Caco-2 (cell line): ENCODE data around the gene GRHPR. TPM values are rescaled to one million over a fixed set of nuclear protein-coding genes. Genes with fewer than 3 reads are reported as not detected.

Experiments used
- BruUV-seq: library from RNA; stranded (reverse); fragments of 400-500 nt; replicated peaks from 2 replicates; lab custom pipeline; 2021; lab: Mats Ljungman, UMichigan
- CTCF ChIA-PET: fragments of 300-600 bp; sonication (Branson Sonifier 250); formaldehyde crosslinking; loops from one replicate; lab custom pipeline; 2022; ENCODE audit warnings: antibody characterized with exemption; lab: Charles Lee
- POLR2A ChIA-PET: fragments of 300-600 bp; sonication (Branson Sonifier 250); formaldehyde crosslinking; loops from one replicate; lab custom pipeline; 2022; ENCODE audit warnings: antibody characterized with exemption; lab: Charles Lee
- DNase-seq, 2 experiments: peaks; one replicate each; pipeline versions ENCODE4 v3.0.0 to v3.0.0-alpha.2; 2020 to 2022
- H3K27me3 ChIP-seq: replicated peaks from 2 replicates; pipeline ENCODE4 v1.6.0; 2011; ENCODE audit warnings: low read length; ENCODE audit not compliant: control insufficient read depth, insufficient read depth
- H3K36me3 ChIP-seq: 2 replicates; pipeline ENCODE4 v1.5.1; 2011; ENCODE audit warnings: low read length; ENCODE audit not compliant: control insufficient read depth, insufficient read depth
- H3K4me1 ChIP-seq: fragments of 250-450 bp; sonication (Bioruptor Pico); 2 replicates; pipeline ENCODE4 v1.5.1; 2020; ENCODE audit warnings: mild to moderate bottlenecking
- H3K4me3 ChIP-seq: 2 replicates; pipeline ENCODE4 v1.5.1; 2011; ENCODE audit warnings: low read depth, mild to moderate bottlenecking, control low read depth, low read length
- H3K9me3 ChIP-seq: fragments of 250-450 bp; sonication (Bioruptor Pico); 2 replicates; pipeline ENCODE4 v1.5.1; 2020; ENCODE audit warnings: mild to moderate bottlenecking, moderate library complexity
- H3K27ac Mint-ChIP-seq: one replicate; pipeline ENCODE4 v1.8.0; 2022; ENCODE audit warnings: mixed read lengths; ENCODE audit not compliant: unreplicated experiment
- H3K27me3 Mint-ChIP-seq: one replicate; pipeline ENCODE4 v1.8.0; 2022; ENCODE audit warnings: mixed read lengths; ENCODE audit not compliant: insufficient read depth, unreplicated experiment
- H3K36me3 Mint-ChIP-seq: one replicate; pipeline ENCODE4 v1.8.0; 2022; ENCODE audit warnings: mild to moderate bottlenecking, mixed read lengths; ENCODE audit not compliant: insufficient read depth, unreplicated experiment
- H3K4me1 Mint-ChIP-seq: one replicate; pipeline ENCODE4 v1.8.0; 2022; ENCODE audit warnings: low read depth, mixed read lengths; ENCODE audit not compliant: unreplicated experiment
- H3K4me3 Mint-ChIP-seq: one replicate; pipeline ENCODE4 v1.8.0; 2022; ENCODE audit warnings: mild to moderate bottlenecking, moderate library complexity, mixed read lengths; ENCODE audit not compliant: unreplicated experiment
- H3K9me3 Mint-ChIP-seq: one replicate; pipeline ENCODE4 v1.8.0; 2022; ENCODE audit warnings: mixed read lengths; ENCODE audit not compliant: unreplicated experiment
- intact Hi-C: fragments of 100-400 bp; cut with micrococcal nuclease; formaldehyde crosslinking; loops from one replicate; pipeline ENCODE4 v1.10.0; 2022; ENCODE audit not compliant: unreplicated experiment
- total RNA-seq: library from RNA; stranded (reverse); gene quantifications from 2 replicates; pipeline ENCODE4 v1.2.3, GENCODE V29; 2022
- TF ChIP-seq, protein P1 (sequence below), 2 experiments: fragments of 200-600 bp in 1 of 2; IDR thresholded peaks; 1 replicate in 1 of 2; 2 replicates in 1 of 2; pipeline versions ENCODE4 v1.5.1 to v1.8.0; 2011 to 2022; ENCODE audit warnings: antibody characterized with exemption in 1 of 2, control low read depth in 1 of 2, inconsistent platforms in 1 of 2, low read depth in 1 of 2, low read length in 1 of 2, mild to moderate bottlenecking in 1 of 2, moderate library complexity in 1 of 2; ENCODE audit not compliant: insufficient read depth in 1 of 2, severe bottlenecking in 1 of 2, unreplicated experiment in 1 of 2

GRHPR gene
- total RNA-seq, 1 experiment from 2014 or later: 82.5 TPM

DNA sequence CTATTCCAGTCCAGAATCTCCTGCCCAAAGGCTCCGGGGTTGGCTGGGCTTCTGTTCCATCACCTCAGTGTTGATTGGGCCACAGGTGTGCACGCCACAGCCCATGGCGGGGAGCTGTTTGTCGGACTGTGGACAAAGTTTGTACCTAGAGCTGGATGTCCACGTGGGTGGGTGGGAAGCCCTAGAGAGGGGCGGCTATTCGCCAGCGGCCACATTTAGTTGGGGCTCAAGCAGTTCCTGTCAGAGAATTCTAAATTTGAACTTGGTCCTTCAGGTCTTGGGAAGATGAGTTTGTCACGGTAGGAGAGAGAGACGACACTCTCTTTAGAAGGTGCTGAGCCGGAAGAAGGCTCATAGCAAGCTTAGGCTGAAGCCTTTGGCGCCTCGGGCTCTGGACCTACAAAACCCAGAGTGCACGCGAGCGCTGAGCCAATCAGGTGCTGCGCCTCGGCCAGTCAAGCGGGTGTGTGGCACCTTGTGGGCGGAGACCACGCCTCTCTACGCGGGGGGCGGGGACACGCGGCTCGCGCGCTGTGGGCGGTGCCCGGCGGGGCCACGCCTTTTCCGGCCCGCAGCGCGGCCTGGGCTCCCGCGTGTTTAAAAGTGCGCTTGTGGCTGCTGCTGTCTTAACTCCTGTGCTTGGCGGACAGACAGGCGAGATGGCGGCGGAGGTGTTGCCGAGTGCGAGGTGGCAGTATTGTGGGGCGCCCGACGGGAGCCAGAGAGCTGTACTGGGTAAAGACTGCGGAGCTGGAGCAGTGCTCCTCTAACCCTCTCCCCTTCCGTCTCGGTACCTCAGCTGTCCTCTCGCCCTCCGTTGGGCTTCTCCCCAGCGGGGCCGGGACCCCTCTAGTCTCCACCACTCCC lies 63.1 kb downstream of the GRHPR start, which contains the start of gene POLR1E:
Gene POLR1E, plus strand, starts transcription at position 560 of the 867 bp plus-strand sequence. Its CDS starts 100 bp downstream, at position 660.
- no TSS peak for BruUV-seq
- TF ChIP-seq, protein P1, sequence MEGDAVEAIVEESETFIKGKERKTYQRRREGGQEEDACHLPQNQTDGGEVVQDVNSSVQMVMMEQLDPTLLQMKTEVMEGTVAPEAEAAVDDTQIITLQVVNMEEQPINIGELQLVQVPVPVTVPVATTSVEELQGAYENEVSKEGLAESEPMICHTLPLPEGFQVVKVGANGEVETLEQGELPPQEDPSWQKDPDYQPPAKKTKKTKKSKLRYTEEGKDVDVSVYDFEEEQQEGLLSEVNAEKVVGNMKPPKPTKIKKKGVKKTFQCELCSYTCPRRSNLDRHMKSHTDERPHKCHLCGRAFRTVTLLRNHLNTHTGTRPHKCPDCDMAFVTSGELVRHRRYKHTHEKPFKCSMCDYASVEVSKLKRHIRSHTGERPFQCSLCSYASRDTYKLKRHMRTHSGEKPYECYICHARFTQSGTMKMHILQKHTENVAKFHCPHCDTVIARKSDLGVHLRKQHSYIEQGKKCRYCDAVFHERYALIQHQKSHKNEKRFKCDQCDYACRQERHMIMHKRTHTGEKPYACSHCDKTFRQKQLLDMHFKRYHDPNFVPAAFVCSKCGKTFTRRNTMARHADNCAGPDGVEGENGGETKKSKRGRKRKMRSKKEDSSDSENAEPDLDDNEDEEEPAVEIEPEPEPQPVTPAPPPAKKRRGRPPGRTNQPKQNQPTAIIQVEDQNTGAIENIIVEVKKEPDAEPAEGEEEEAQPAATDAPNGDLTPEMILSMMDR (IDR thresholded peaks at IDR 0.05; ENCODE audit: insufficient read depth in 1 of 2, low read depth in 1 of 2, low read length in 1 of 2, severe bottlenecking in 1 of 2, unreplicated experiment in 1 of 2): no peak
- Mint-ChIP-seq H3K4me1 (peaks cover 22% of the 10 kb centered on the region), H3K27me3 (no peaks in the 10 kb centered on the region), H3K27ac (peak within 1 kb of the TSS; percentile 89), H3K36me3 (peaks cover 26% of the 10 kb centered on the region), H3K4me3 (peak within 1 kb of the TSS; percentile 93), H3K9me3 (no peaks in the 10 kb centered on the region)
- peaks cover 24% of the 10 kb centered on the region for H3K4me1 ChIP-seq
- peak; percentile 97 to 98 for DNase-seq
- H3K9me3 ChIP-seq: no peaks in the 10 kb centered on the region
- ChIA-PET CTCF (interaction anchor here (0.6 to 1.0 kb wide), 4 partner anchors 23 to 299 kb away, joined by 3 to 4 read pairs (median 3); partner anchors contain the start of gene EXOSC3), POLR2A (interaction anchor here (0.6 to 1.9 kb wide), 6 partner anchors 12 to 267 kb away, joined by 3 to 24 read pairs (median 6); partner anchors contain the start of genes TOMM5 and ZBTB5)
- intact Hi-C loops: loop anchor here (1.0 to 10.0 kb wide), 5 partner anchors 21 to 419 kb away; partner anchors contain the start of genes SLC25A51, TOMM5 and ZBTB5
- H3K4me3 ChIP-seq: peak within 1 kb of the TSS; percentile 96
- 0 out of 2 replicates have a peak, but pooled peaks cover 1% of the 10 kb centered on the region for H3K36me3 ChIP-seq
- H3K27me3 ChIP-seq: no peaks in the 10 kb centered on the region

- no peak for DNase-seq
- CTCF ChIA-PET: no interaction called here
- peaks cover 21% of the 10 kb centered on the region for H3K4me1 Mint-ChIP-seq
- no peaks in the 10 kb centered on the region for H3K27me3 ChIP-seq
- no peaks in the 10 kb centered on the region for H3K27me3 Mint-ChIP-seq
- POLR2A ChIA-PET: interaction anchor here (1.9 kb wide), 1 partner anchor 20 kb away, joined by 24 read pairs; the partner anchor contains the start of gene ZBTB5
- H3K4me3 Mint-ChIP-seq: peak overlapping the region; percentile 93
- H3K4me3 ChIP-seq: peak overlapping the region; percentile 96
- H3K4me1 ChIP-seq: peaks cover 24% of the 10 kb centered on the region
- intact Hi-C loops: loop anchor here (5.0 to 10.0 kb wide), 2 partner anchors 106 to 219 kb away; partner anchors contain the start of gene TOMM5
- BruUV-seq: no TSS peak
- H3K36me3 Mint-ChIP-seq: peaks cover 32% of the 10 kb centered on the region
- 0 out of 2 replicates have a peak, but pooled peaks cover 1% of the 10 kb centered on the region for H3K36me3 ChIP-seq
- TF ChIP-seq, protein P1 (IDR thresholded peaks at IDR 0.05; ENCODE audit: insufficient read depth in 1 of 2, low read depth in 1 of 2, low read length in 1 of 2, severe bottlenecking in 1 of 2, unreplicated experiment in 1 of 2): no peak
- peak overlapping the region; percentile 89 for H3K27ac Mint-ChIP-seq
- no peaks in the 10 kb centered on the region for H3K9me3 Mint-ChIP-seq
- no peaks in the 10 kb centered on the region for H3K9me3 ChIP-seq
Observed at GRCh38 chr9:37486256-37486615, 63.7 kb downstream of the GRHPR start.

Other genes starting within 250 kb of the GRHPR start
- 12.5 and 13.2 TPM in 2 replicates for gene ZBTB5, start 42.8 kb downstream of the GRHPR start, total RNA-seq
- 30.1 and 33.4 TPM in 2 replicates for gene POLR1E, start 63.3 kb downstream of the GRHPR start, total RNA-seq
- 6.9 and 8.1 TPM in 2 replicates for gene FBXO10, start 153.7 kb downstream of the GRHPR start, total RNA-seq
- gene TOMM5, start 169.9 kb downstream of the GRHPR start, total RNA-seq: 185 and 201 TPM in 2 replicates
- not detected in 2 replicates for gene FRMPD1, start 228.3 kb downstream of the GRHPR start, total RNA-seq